Stimulated activated CD4-positive, alpha-beta T cell treated with anti-CD3 and anti-CD28 coated beads, Interleukin-1b, Interleukin-23, amount 100 ng/mL, for 4 hours (primary cell): ENCODE measurements around the gene F12.
"Not testable (repeated sequence)": the region's sequence is repeated elsewhere in the genome, so short reads cannot be mapped to it uniquely, and the experiment has no call there.

Experiments used
- DNase-seq, 2 donors: peaks; one replicate each; pipeline ENCODE4 v3.0.0-alpha.2; 2020; ENCODE audit warnings: low read depth in 2 of 2

Gene F12

GRCh38 chr5:177432839-177433657 lies 23.7 kb upstream of the F12 start:
- no peak for DNase-seq

GRCh38 chr5:177432143-177432838 lies 22.9 kb upstream of the F12 start:
- peak in 1 of 2 donors; percentile 42 for DNase-seq

GRCh38 chr5:177431317-177432142 lies 22.2 kb upstream of the F12 start:
- DNase-seq: peak in 1 of 2 donors; percentile 51

- DNase-seq: no peak
These were observed 21.6 kb upstream of the F12 start for GRCh38 chr5:177430972-177431316.

GRCh38 chr5:177430140-177430951 lies 21.0 kb upstream of the F12 start:
- DNase-seq: no peak

GRCh38 chr5:177429248-177430040 lies 20.1 kb upstream of the F12 start:
- DNase-seq: peak; percentile 73 to 86

- no peak for DNase-seq
These were observed 19.3 kb upstream of the F12 start for GRCh38 chr5:177428574-177429217.

GRCh38 chr5:177427919-177428573 lies 18.7 kb upstream of the F12 start:
- no peak for DNase-seq

GRCh38 chr5:177427211-177427822 lies 18.0 kb upstream of the F12 start:
- no peak for DNase-seq

- peak; percentile 42 to 67 for DNase-seq
These were observed 17.3 kb upstream of the F12 start, which contains the start of gene GRK6 for GRCh38 chr5:177426566-177427210. Gene GRK6 (plus strand): TSS chr5:177426676. CDS start chr5:177426846, 170 bp downstream.

GRCh38 chr5:177425801-177426565 lies 16.6 kb upstream of the F12 start:
- peak; percentile 97 to 99 for DNase-seq

- DNase-seq: no peak
These were observed 15.9 kb upstream of the F12 start for GRCh38 chr5:177425196-177425800.

GRCh38 chr5:177423671-177424070 lies 14.3 kb upstream of the F12 start:
- no peak for DNase-seq

GRCh38 chr5:177421062-177421798 lies 11.9 kb upstream of the F12 start:
- no peak for DNase-seq

GRCh38 chr5:177420472-177420871 lies 11.1 kb upstream of the F12 start:
- DNase-seq: not testable (repeated sequence)

- DNase-seq: no peak
These were observed 9.7 kb upstream of the F12 start for GRCh38 chr5:177419046-177419445.

- not testable (repeated sequence) for DNase-seq
These were observed 7.7 kb upstream of the F12 start for GRCh38 chr5:177417081-177417480.
